ENCODE measurements around the gene POU2F1.

- no peak for TF ChIP-seq CTCF (IDR thresholded peaks at IDR 0.05)
- TF ChIP-seq POLR2A (IDR thresholded peaks at IDR 0.05): no peak
Observed at GRCh38 chr1:167432780-167433179, 212.1 kb downstream of the POU2F1 start.
